Measurements from ENCODE around the gene RNF11. TPM values are rescaled to one million over a fixed set of nuclear protein-coding genes. Genes with fewer than 3 reads are reported as not detected.

Gene RNF11
- total RNA-seq, 2 donors from 2014 or later: 23.6 to 30.3 TPM

GRCh38 chr1:51289676-51290488, 53.8 kb downstream of the RNF11 start:
- H3K9me3 Mint-ChIP-seq: no peaks in the 10 kb centered on the region
- H3K27ac Mint-ChIP-seq: no peak overlapping the region
- no peak overlapping the region for H3K4me3 Mint-ChIP-seq
- H3K27me3 Mint-ChIP-seq: no peaks in the 10 kb centered on the region
- H3K4me1 Mint-ChIP-seq: peaks cover 6% of the 10 kb centered on the region
- no peaks in the 10 kb centered on the region for H3K36me3 Mint-ChIP-seq (ENCODE audit: low read depth)
- no peak for ATAC-seq (replicated peaks)

- no peaks in the 10 kb centered on the region for H3K27me3 Mint-ChIP-seq
- no peak overlapping the region for H3K27ac Mint-ChIP-seq
- H3K4me3 Mint-ChIP-seq: no peak overlapping the region
- no peak for ATAC-seq (replicated peaks)
- H3K9me3 Mint-ChIP-seq: no peaks in the 10 kb centered on the region
- peaks cover under 1% of the 10 kb centered on the region for H3K4me1 Mint-ChIP-seq
- no peaks in the 10 kb centered on the region for H3K36me3 Mint-ChIP-seq (ENCODE audit: low read depth)
These were observed 54.4 kb downstream of the RNF11 start for GRCh38 chr1:51290489-51290847.

- Mint-ChIP-seq H3K36me3 (ENCODE audit: low read depth) (no peaks in the 10 kb centered on the region), H3K4me3 (no peak overlapping the region), H3K9me3 (no peaks in the 10 kb centered on the region), H3K27ac (no peak overlapping the region), H3K4me1 (peaks cover 13% of the 10 kb centered on the region), H3K27me3 (no peaks in the 10 kb centered on the region)
- no peak for ATAC-seq (replicated peaks)
These were observed 57.9 kb downstream of the RNF11 start for GRCh38 chr1:51293898-51294515.

GRCh38 chr1:51294566-51295184, 58.6 kb downstream of the RNF11 start:
- Mint-ChIP-seq H3K9me3 (no peaks in the 10 kb centered on the region), H3K27me3 (no peaks in the 10 kb centered on the region), H3K27ac (no peak overlapping the region), H3K4me3 (no peak overlapping the region), H3K36me3 (ENCODE audit: low read depth) (no peaks in the 10 kb centered on the region), H3K4me1 (peaks cover 13% of the 10 kb centered on the region)
- ATAC-seq (replicated peaks): no peak

- Mint-ChIP-seq H3K27ac (no peak overlapping the region), H3K9me3 (no peaks in the 10 kb centered on the region), H3K4me3 (peak overlapping the region; percentile 68), H3K36me3 (ENCODE audit: low read depth) (no peaks in the 10 kb centered on the region), H3K27me3 (no peaks in the 10 kb centered on the region), H3K4me1 (peaks cover 13% of the 10 kb centered on the region)
- no peak for ATAC-seq (replicated peaks)
These were observed 59.9 kb downstream of the RNF11 start for GRCh38 chr1:51295926-51296325.

GRCh38 chr1:51296383-51297357, 60.6 kb downstream of the RNF11 start:
- Mint-ChIP-seq H3K9me3 (no peaks in the 10 kb centered on the region), H3K36me3 (ENCODE audit: low read depth) (no peaks in the 10 kb centered on the region), H3K27me3 (no peaks in the 10 kb centered on the region), H3K27ac (peak overlapping the region; percentile 67), H3K4me1 (peaks cover 13% of the 10 kb centered on the region), H3K4me3 (peak overlapping the region; percentile 68)
- peak; percentile 78 for ATAC-seq (replicated peaks)

GRCh38 chr1:51297401-51298321, 61.6 kb downstream of the RNF11 start:
- Mint-ChIP-seq H3K4me1 (peaks cover 13% of the 10 kb centered on the region), H3K27ac (peak overlapping the region; percentile 67), H3K36me3 (ENCODE audit: low read depth) (no peaks in the 10 kb centered on the region), H3K27me3 (no peaks in the 10 kb centered on the region), H3K4me3 (peak overlapping the region; percentile 68), H3K9me3 (no peaks in the 10 kb centered on the region)
- no peak for ATAC-seq (replicated peaks)

GRCh38 chr1:51298322-51298705, 62.2 kb downstream of the RNF11 start:
- Mint-ChIP-seq H3K4me3 (peak overlapping the region; percentile 68), H3K27me3 (no peaks in the 10 kb centered on the region), H3K4me1 (peaks cover 13% of the 10 kb centered on the region), H3K9me3 (no peaks in the 10 kb centered on the region), H3K27ac (peak overlapping the region; percentile 67), H3K36me3 (ENCODE audit: low read depth) (no peaks in the 10 kb centered on the region)
- ATAC-seq (replicated peaks): no peak

- H3K27me3 Mint-ChIP-seq: no peaks in the 10 kb centered on the region
- H3K4me3 Mint-ChIP-seq: no peak overlapping the region
- no peaks in the 10 kb centered on the region for H3K9me3 Mint-ChIP-seq
- H3K36me3 Mint-ChIP-seq (ENCODE audit: low read depth): no peaks in the 10 kb centered on the region
- no peak overlapping the region for H3K27ac Mint-ChIP-seq
- H3K4me1 Mint-ChIP-seq: peaks cover 13% of the 10 kb centered on the region
- no peak for ATAC-seq (replicated peaks)
These were observed 63.3 kb downstream of the RNF11 start for GRCh38 chr1:51299185-51299885.

- H3K4me1 Mint-ChIP-seq: peaks cover 13% of the 10 kb centered on the region
- H3K36me3 Mint-ChIP-seq (ENCODE audit: low read depth): no peaks in the 10 kb centered on the region
- H3K27ac Mint-ChIP-seq: no peak overlapping the region
- no peaks in the 10 kb centered on the region for H3K9me3 Mint-ChIP-seq
- no peaks in the 10 kb centered on the region for H3K27me3 Mint-ChIP-seq
- no peak for ATAC-seq (replicated peaks)
- no peak overlapping the region for H3K4me3 Mint-ChIP-seq
These were observed 64.1 kb downstream of the RNF11 start for GRCh38 chr1:51299981-51300670.

- ATAC-seq (replicated peaks): peak; percentile 48
- Mint-ChIP-seq H3K36me3 (ENCODE audit: low read depth) (no peaks in the 10 kb centered on the region), H3K9me3 (no peaks in the 10 kb centered on the region), H3K27ac (no peak overlapping the region), H3K4me1 (peaks cover 13% of the 10 kb centered on the region), H3K4me3 (no peak overlapping the region), H3K27me3 (no peaks in the 10 kb centered on the region)
These were observed 65.2 kb downstream of the RNF11 start for GRCh38 chr1:51301152-51301843.

- Mint-ChIP-seq H3K36me3 (ENCODE audit: low read depth) (no peaks in the 10 kb centered on the region), H3K4me1 (peaks cover 13% of the 10 kb centered on the region), H3K27ac (peak overlapping the region; percentile 22), H3K9me3 (no peaks in the 10 kb centered on the region), H3K4me3 (no peak overlapping the region), H3K27me3 (no peaks in the 10 kb centered on the region)
- ATAC-seq (replicated peaks): peak; percentile 15
These were observed 65.7 kb downstream of the RNF11 start for GRCh38 chr1:51301844-51302162.

Measured in activated T-helper 17 cell treated with anti-CD3 and anti-CD28 coated beads, Interleukin-2, amount 50 U/mL, for 72 hours (primary cell).